Measurements from ENCODE around the gene VLDLR. TPM values are rescaled to one million over a fixed set of nuclear protein-coding genes. Genes with fewer than 3 reads are reported as not detected.

Gene VLDLR
- total RNA-seq, 4 donors from 2014 or later = 12.4 to 20.2 (median 15.7) TPM

- Histone ChIP-seq H3K9me3 (no peaks in the 10 kb centered on the region), H3K4me3 (no peak overlapping the region), H3K27me3 (no peaks in the 10 kb centered on the region), H3K27ac (peak overlapping the region; percentile 30 to 80 (median 64)), H3K36me3 (peaks cover 0 to 46% (median 18%) of the 10 kb centered on the region in 3 donors), H3K4me1 (peaks cover 0 to 20% (median 0%) of the 10 kb centered on the region in 3 donors)
- intact Hi-C loops (cut with DNase I) = no loop called here
- 21 to 46% methylated on average over 3 of the region's 3 CpGs for WGBS, 2 donors
- TF ChIP-seq CTCF (IDR thresholded peaks at IDR 0.05) (no peak), POLR2A (IDR thresholded peaks at IDR 0.05) (no peak)
- no peak for DNase-seq
Observed at GRCh38 chr9:2655411-2655901, 33.9 kb downstream of the VLDLR start.

DNA sequence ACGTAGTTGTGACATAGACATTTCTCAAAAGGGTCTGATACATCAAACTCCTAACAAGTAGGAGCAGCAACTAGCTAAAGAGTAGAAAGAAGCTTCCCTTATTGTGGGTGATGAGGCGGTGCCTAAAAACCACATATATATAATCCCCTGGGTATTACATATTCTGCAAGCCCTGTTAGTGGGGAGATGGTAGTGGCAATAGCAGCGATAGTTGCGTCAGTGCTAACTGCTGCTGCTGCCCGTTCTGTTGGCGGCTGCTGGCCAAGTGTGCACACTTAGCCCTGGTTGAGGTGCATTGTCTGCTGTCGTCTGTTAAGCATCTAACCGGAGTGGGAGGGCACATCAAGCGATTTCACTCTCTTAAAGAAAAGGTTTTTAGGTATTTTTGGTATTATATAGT lies 35.8 kb downstream of the VLDLR start:
- TF ChIP-seq CTCF (IDR thresholded peaks at IDR 0.05) = no peak
- no peak for TF ChIP-seq POLR2A (IDR thresholded peaks at IDR 0.05)
- no peak for DNase-seq
- Histone ChIP-seq H3K4me1 (peaks cover 0 to 20% (median 0%) of the 10 kb centered on the region in 3 donors), H3K36me3 (peaks cover 0 to 26% (median 5%) of the 10 kb centered on the region in 3 donors), H3K27ac (no peak overlapping the region), H3K4me3 (no peak overlapping the region), H3K9me3 (no peaks in the 10 kb centered on the region), H3K27me3 (no peaks in the 10 kb centered on the region)
- whole genome bisulfite sequencing, 2 donors = 75 to 78% methylated on average over 9 of the region's 9 CpGs
- intact Hi-C loops (cut with DNase I) = no loop called here

DNA sequence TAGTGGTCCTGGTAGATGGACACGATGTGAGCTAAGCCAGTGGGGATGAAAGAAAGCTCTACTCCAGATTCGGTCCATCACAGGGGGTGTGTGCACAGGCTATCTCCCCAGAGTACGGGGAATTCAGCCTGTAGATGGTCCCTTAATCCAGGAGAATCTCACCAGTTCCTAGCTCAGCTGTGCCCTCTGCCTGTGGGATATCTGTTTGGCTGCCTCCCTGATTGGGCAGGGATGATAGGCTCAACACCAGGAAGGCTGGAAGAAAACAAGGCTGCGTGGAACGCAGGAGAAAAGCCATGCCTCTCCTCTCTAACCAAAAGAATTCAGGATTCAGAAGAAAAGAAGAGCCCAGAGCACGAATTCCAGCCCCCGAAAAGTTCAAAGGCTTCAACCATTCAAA lies 40.9 kb downstream of the VLDLR start:
- no peak for DNase-seq

DNA sequence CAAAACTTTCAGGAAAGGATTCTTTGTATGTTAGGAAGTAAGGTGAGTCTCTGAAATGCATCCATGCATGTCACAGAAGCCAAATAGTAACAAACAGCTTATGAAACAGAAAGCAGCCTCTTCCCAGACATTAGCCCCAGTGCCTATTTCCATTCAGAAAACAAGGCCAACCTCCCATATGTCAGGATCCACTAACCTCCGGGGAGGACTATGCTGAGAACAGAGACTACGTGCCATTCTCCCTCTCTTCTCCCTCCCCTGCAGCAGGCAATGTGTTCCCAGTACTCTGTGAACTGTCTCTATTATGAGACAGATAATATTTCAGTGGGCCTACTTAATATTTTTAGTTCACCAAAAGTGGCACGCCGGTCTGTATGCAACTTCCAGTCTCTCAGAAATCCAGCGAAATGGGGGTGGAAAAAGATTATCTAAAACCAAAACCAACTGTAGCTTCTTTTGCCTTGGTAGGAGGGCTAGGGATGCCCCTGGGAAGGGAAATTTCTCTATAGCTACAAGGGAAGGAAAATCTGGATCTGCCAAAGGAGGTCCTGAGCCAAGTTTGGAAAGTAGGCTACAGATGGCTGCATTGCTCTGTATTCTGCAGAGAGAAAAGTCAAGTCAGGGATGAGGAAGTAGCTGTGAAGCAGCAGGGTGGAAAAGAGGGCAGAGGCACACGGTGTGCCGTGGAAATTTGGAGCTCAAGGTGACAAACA lies 42.0 kb downstream of the VLDLR start:
- peaks cover 0 to 17% (median 0%) of the 10 kb centered on the region in 3 donors for H3K4me1 ChIP-seq
- H3K27me3 ChIP-seq = no peaks in the 10 kb centered on the region
- no peak overlapping the region for H3K4me3 ChIP-seq
- no peaks in the 10 kb centered on the region for H3K9me3 ChIP-seq
- no peaks in the 10 kb centered on the region for H3K36me3 ChIP-seq
- DNase-seq = no peak
- peak overlapping the region in 2 of 4 donors; percentile 0 to 43 for H3K27ac ChIP-seq
- 68 to 73% methylated on average over 6 to 7 of the region's 7 CpGs for WGBS, 2 donors
- TF ChIP-seq POLR2A (IDR thresholded peaks at IDR 0.05) = no peak
- no peak for TF ChIP-seq CTCF (IDR thresholded peaks at IDR 0.05)
- intact Hi-C loops (cut with DNase I) = no loop called here

More for the DNA sequence above, 40.9 kb downstream of the VLDLR start:
- intact Hi-C loops (cut with DNase I) = no loop called here
- Histone ChIP-seq H3K9me3 (no peaks in the 10 kb centered on the region), H3K4me1 (peaks cover 0 to 17% (median 0%) of the 10 kb centered on the region in 3 donors), H3K27me3 (no peaks in the 10 kb centered on the region), H3K27ac (no peak overlapping the region), H3K36me3 (no peaks in the 10 kb centered on the region), H3K4me3 (no peak overlapping the region)
- TF ChIP-seq CTCF (IDR thresholded peaks at IDR 0.05) (no peak), POLR2A (IDR thresholded peaks at IDR 0.05) (no peak)
- 78 to 93% methylated on average over 7 of the region's 7 CpGs for WGBS, 2 donors

Measured in esophagus squamous epithelium (tissue), 5 donors.